Measurements from ENCODE around the gene UBASH3A. TPM values are rescaled to one million over a fixed set of nuclear protein-coding genes. Genes with fewer than 3 reads are reported as not detected.
A peak's percentile ranks its signal among the peaks of the same experiment; 100 is the strongest.

Gene UBASH3A
- polyA plus RNA-seq, 3 donors: not detected

DNA sequence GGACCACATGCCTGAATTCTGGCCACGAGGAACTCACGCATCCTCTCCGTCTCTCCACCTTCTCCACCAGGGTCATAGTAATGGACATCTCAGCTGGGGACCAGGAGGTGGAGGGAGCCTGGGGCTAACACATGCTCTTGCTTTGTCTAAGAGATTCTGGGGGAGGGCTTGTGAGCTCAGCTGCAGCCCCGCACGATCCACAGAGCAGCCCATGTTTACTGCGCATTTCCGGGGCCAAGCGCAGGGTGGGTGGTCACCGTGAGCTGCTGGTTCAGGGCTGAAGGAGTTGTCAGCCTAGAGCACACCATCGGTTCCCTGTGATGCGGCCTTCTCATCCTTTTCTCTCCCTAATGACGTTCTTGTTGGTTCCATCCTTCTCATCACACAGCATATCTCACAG, 45.4 kb upstream of the UBASH3A start:
- Histone ChIP-seq H2AFZ (ENCODE audit: insufficient read depth, low read depth, low read length, poor library complexity, severe bottlenecking) (no peak overlapping the region), H3K79me2 (ENCODE audit: insufficient read depth, low read length) (no peaks in the 10 kb centered on the region), H3K27ac (ENCODE audit: low read depth in 1 of 2, low read length in 2 of 2) (no peak overlapping the region), H3K4me3 (replicated peaks in 1 of 3; ENCODE audit: low read depth in 2 of 3, low read length in 3 of 3) (no peak overlapping the region), H3K9ac (ENCODE audit: insufficient read depth, low read length, poor library complexity, severe bottlenecking) (no peak overlapping the region), H4K20me1 (ENCODE audit: insufficient read depth, low read length) (no peaks in the 10 kb centered on the region), H3K4me2 (replicated peaks; ENCODE audit: extremely low read depth, low read length, poor library complexity, severe bottlenecking) (no peak overlapping the region), H3K27me3 (ENCODE audit: control insufficient read depth in 2 of 2, insufficient read depth in 2 of 2, low read length in 2 of 2) (no peaks in the 10 kb centered on the region), H3K9me3 (replicated peaks in 1 of 2; ENCODE audit: control insufficient read depth in 1 of 2, insufficient read depth in 1 of 2, low read length in 2 of 2) (peaks cover 3 to 17% of the 10 kb centered on the region in 2 donors), H3K36me3 (replicated peaks in 1 of 2; ENCODE audit: control insufficient read depth in 1 of 2, insufficient read depth in 2 of 2, low read length in 2 of 2) (no peaks in the 10 kb centered on the region), H3K4me1 (ENCODE audit: control insufficient read depth in 1 of 2, insufficient read depth in 2 of 2, low read length in 2 of 2) (no peaks in the 10 kb centered on the region)
- WGBS (ENCODE audit: insufficient coverage): 95% methylated on average over 7 of the region's 12 CpGs
- peaks cover 4 to 10% (median 6%) of the 10 kb centered on the region in 3 donors for H3K27me3 Mint-ChIP-seq (ENCODE audit: low read depth in 3 of 3)
- H3K27ac Mint-ChIP-seq: no peak overlapping the region
- H3K4me3 Mint-ChIP-seq: no peak overlapping the region
- H3K9me3 Mint-ChIP-seq: peaks cover 4 to 29% (median 18%) of the 10 kb centered on the region in 7 donors
- TF ChIP-seq CTCF (IDR thresholded peaks at IDR 0.05): no peak
- no peaks in the 10 kb centered on the region for H3K4me1 Mint-ChIP-seq
- no peaks in the 10 kb centered on the region for H3K36me3 Mint-ChIP-seq
- DNase-seq: no peak
- intact Hi-C loops (cut with micrococcal nuclease): no loop called here

- Histone ChIP-seq H3K36me3 (replicated peaks in 1 of 2; ENCODE audit: control insufficient read depth in 1 of 2, insufficient read depth in 2 of 2, low read length in 2 of 2) (no peaks in the 10 kb centered on the region), H4K20me1 (ENCODE audit: insufficient read depth, low read length) (no peaks in the 10 kb centered on the region), H3K27ac (ENCODE audit: low read depth in 1 of 2, low read length in 2 of 2) (no peak overlapping the region), H3K4me2 (replicated peaks; ENCODE audit: extremely low read depth, low read length, poor library complexity, severe bottlenecking) (no peak overlapping the region), H3K27me3 (ENCODE audit: control insufficient read depth in 2 of 2, insufficient read depth in 2 of 2, low read length in 2 of 2) (no peaks in the 10 kb centered on the region), H3K9me3 (replicated peaks in 1 of 2; ENCODE audit: control insufficient read depth in 1 of 2, insufficient read depth in 1 of 2, low read length in 2 of 2) (peaks cover 3 to 13% of the 10 kb centered on the region in 2 donors), H3K4me3 (replicated peaks in 1 of 3; ENCODE audit: low read depth in 2 of 3, low read length in 3 of 3) (no peak overlapping the region), H2AFZ (ENCODE audit: insufficient read depth, low read depth, low read length, poor library complexity, severe bottlenecking) (no peak overlapping the region), H3K4me1 (ENCODE audit: control insufficient read depth in 1 of 2, insufficient read depth in 2 of 2, low read length in 2 of 2) (no peaks in the 10 kb centered on the region), H3K9ac (ENCODE audit: insufficient read depth, low read length, poor library complexity, severe bottlenecking) (no peak overlapping the region), H3K79me2 (ENCODE audit: insufficient read depth, low read length) (no peaks in the 10 kb centered on the region)
- TF ChIP-seq CTCF (IDR thresholded peaks at IDR 0.05): no peak
- H3K4me1 Mint-ChIP-seq: peaks cover 1% of the 10 kb centered on the region
- H3K4me3 Mint-ChIP-seq: no peak overlapping the region
- DNase-seq: no peak
- intact Hi-C loops (cut with micrococcal nuclease): no loop called here
- no peaks in the 10 kb centered on the region for H3K36me3 Mint-ChIP-seq
- 91% methylated on average over 12 of the region's 13 CpGs for WGBS (ENCODE audit: insufficient coverage)
- H3K27me3 Mint-ChIP-seq (ENCODE audit: low read depth in 3 of 3): peaks cover 1 to 13% (median 6%) of the 10 kb centered on the region in 3 donors
- H3K27ac Mint-ChIP-seq: peak overlapping the region in 1 of 7 donors; percentile 48
- H3K9me3 Mint-ChIP-seq: peaks cover 4 to 24% (median 17%) of the 10 kb centered on the region in 7 donors
Measured at GRCh38 chr21:42358937-42359336, 44.8 kb upstream of the UBASH3A start.
